Right renal cortex interstitium (tissue), 3 donors: ENCODE results near the gene NCOA1. TPM values are rescaled to one million over a fixed set of nuclear protein-coding genes. Genes with fewer than 3 reads are reported as not detected.
"Not testable (repeated sequence)": the region's sequence is repeated elsewhere in the genome, so short reads cannot be mapped to it uniquely, and the experiment has no call there.

Experiments
- DNase-seq, 3 donors: peaks; one replicate each; pipeline ENCODE4 v3.0.0-alpha.2; 2013; ENCODE audit warnings: low read depth in 3 of 3, low spot score in 2 of 3
- polyA plus RNA-seq, 3 donors: library from polyadenylated mRNA; unstranded; fragments of 120-200 nt; gene quantifications; one replicate each; pipeline ENCODE4 v1.2.1, GENCODE V29; 2013; ENCODE audit not compliant: insufficient read length in 3 of 3

Gene NCOA1
- polyA plus RNA-seq, 3 donors = 45.9 to 49.5 (median 48.4) TPM

- no peak for DNase-seq
These were observed 79.2 kb downstream of the NCOA1 start for GRCh38 chr2:24570225-24570624.

DNA sequence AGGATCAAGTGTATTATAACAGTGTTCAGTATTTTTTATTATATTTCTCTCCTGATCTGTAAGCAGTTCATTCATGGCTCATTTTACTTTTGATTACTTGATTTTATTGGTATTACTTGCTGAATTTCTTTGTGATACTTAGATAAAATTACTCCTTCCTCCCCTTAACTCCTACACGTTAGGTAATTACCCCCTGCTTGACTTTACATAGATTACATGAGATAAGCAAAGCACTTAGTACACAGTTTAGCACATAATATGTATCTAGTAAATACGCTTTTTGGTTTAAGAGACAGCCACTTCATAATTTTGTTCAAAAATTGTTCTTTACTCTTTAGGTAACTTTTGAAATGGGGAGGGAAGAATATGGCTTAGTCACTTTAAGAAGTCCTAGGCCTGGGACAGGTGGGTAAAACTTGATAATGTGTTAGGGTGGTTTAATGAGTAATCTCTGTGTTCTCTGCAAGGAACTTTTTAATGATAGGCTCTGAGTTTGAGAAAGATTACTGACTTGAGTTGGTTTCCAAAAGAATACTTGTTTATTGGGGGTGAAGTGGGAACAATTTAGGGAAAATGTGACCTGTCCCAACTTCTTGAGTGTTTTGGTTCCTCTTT is 80.9 kb downstream of the NCOA1 start:
- no peak for DNase-seq

DNA sequence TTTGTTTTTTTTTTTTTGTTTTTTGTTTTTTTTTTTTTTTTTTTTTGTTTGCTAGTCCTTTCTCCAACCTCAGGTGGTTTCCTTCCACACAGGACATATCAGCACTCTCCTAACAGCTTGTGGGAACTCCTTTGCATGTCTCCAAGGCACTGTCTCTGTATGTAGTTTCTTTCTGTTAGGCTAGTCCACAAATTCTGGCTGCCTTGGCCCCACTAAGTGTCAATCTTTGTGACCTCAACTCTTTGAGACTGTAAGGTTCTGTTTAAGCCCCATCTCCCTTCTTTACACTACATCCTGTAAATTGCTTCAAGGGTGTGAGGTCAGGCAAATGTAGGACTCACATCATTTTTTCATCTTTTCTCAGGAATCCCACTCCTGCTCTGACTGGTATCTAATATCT is 85.1 kb downstream of the NCOA1 start:
- no peak for DNase-seq

GRCh38 chr2:24576617-24577016 is 85.6 kb downstream of the NCOA1 start:
- DNase-seq = no peak

- DNase-seq = no peak
These were observed 86.4 kb downstream of the NCOA1 start for GRCh38 chr2:24577481-24577880.

- no peak for DNase-seq
These were observed 88.2 kb downstream of the NCOA1 start for GRCh38 chr2:24579053-24579803.

- DNase-seq = no peak
These were observed 89.5 kb downstream of the NCOA1 start for GRCh38 chr2:24580561-24580960.

GRCh38 chr2:24581971-24582370 is 90.9 kb downstream of the NCOA1 start:
- not testable (repeated sequence) for DNase-seq

DNA sequence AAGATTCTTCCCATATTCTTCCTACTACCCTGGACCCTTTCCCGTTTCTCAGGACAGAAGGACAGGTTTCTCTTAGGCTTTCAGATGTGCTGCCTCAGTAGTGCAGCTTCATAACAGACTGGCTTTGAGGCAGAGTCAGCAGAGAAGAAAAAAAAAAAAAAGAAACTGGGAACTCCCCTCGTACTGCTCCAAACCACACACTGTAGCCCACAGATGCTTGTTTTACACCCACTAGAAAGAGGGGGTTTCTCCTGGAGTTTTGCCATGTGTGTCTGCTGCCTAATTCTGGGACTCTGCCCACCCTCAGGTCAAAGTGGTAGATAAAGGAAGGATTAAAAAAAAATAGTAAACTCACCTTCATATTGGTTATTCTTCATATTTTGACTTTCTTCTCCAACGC is 95.9 kb downstream of the NCOA1 start:
- no peak for DNase-seq

DNA sequence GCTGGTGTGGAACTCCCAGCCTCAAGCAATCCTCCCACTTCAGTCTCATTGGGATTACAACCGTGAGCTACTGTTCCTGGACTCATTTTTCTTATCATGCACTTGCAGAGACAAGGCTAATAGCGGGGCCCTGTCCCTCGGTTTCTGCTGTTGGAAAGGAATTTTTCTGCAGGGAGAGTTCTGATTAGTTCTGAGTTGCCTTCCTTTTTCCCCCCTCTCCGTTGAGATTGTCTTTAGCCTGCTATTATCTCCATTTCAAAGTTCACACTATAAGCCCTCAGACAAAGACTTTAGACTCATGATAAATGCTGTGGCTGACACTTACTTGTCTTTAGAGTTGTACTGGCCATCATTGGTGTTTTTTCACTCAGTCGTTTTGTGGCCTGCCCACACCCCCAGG is 97.2 kb downstream of the NCOA1 start:
- DNase-seq = no peak

- DNase-seq = no peak
These were observed 101.5 kb downstream of the NCOA1 start for GRCh38 chr2:24592441-24593100.

- DNase-seq = no peak
These were observed 103.2 kb downstream of the NCOA1 start for GRCh38 chr2:24594283-24594682.

GRCh38 chr2:24597181-24597870 is 106.3 kb downstream of the NCOA1 start:
- DNase-seq = no peak

- DNase-seq = not testable (repeated sequence)
These were observed 109.1 kb downstream of the NCOA1 start for GRCh38 chr2:24600140-24600539.

- DNase-seq = no peak
These were observed 120.6 kb downstream of the NCOA1 start for GRCh38 chr2:24611631-24612030.

- no peak for DNase-seq
These were observed 122.2 kb downstream of the NCOA1 start for GRCh38 chr2:24613154-24613814.

DNA sequence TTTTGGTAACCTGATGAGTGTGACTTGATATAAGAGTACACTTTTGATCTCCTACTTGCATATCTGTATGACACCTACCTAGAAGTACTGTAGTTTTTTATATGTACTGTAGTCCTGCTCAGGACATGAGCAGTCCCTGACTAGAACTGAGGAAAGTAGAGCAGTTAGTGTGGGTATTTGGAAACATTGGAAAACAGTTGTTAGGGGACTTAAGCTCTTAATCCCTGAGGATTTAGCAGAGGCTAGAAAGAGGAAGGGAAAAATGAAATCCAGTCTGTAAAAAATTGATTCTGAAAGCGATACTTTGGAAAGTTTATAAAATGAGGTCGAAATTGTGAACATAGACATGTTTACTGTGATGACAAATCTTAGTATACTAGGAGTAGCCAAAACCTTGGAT is 125.6 kb downstream of the NCOA1 start:
- no peak for DNase-seq

- no peak for DNase-seq
These were observed 126.4 kb downstream of the NCOA1 start for GRCh38 chr2:24617424-24617823.

GRCh38 chr2:24618144-24618543 is 127.1 kb downstream of the NCOA1 start:
- no peak for DNase-seq

GRCh38 chr2:24618680-24619079 is 127.6 kb downstream of the NCOA1 start:
- no peak for DNase-seq

GRCh38 chr2:24620936-24621335 is 129.9 kb downstream of the NCOA1 start:
- DNase-seq = no peak
